CD4-positive, alpha-beta T cell treated with Interleukin-12 subunit alpha and Interleukin-12 subunit beta, for 1 hour (primary cell): ENCODE results near the gene CAST.

ENCODE experiments used
- DNase-seq: peaks from one replicate; pipeline ENCODE4 v3.0.0-alpha.2; 2020

The CAST gene

DNA sequence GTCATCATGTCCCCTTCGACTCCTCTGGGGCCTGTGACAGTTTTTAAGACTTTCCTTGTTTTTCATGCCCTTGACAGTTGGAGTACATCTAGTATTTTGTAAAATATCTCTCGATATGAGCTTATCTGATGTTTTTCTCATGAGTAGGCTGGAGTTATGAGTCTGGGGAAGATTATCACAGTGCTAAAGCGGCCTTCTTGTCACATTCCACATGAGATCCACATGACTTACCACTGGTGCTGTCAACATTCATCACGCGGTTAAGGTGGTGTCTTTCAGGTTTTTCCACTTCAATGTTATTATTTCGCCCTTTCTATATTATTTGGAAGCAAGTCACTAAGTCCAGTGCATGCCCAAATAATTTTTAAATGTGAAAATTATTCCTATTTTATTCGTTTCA lies 17.1 kb upstream of the CAST start:
- DNase-seq, result no peak

DNA sequence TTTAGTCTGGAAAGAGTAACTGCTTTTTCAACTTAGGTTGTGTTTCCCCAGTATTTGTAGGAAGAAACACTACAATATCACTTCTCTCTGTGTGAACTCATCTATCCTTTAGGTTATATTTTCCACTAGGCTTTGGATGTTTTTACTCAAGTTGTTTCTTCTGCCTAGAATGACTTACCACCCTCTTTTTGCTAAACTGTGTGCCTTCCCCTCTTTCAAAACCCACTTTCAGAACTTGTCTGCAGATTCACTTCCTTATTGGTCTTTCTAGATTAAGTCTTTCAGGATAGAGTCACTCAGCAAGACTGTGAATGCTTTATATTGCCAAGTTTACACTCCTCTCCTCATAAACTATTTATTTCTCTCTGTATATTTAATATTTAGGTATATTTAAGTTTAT lies 14.2 kb upstream of the CAST start:
- no peak for DNase-seq

DNA sequence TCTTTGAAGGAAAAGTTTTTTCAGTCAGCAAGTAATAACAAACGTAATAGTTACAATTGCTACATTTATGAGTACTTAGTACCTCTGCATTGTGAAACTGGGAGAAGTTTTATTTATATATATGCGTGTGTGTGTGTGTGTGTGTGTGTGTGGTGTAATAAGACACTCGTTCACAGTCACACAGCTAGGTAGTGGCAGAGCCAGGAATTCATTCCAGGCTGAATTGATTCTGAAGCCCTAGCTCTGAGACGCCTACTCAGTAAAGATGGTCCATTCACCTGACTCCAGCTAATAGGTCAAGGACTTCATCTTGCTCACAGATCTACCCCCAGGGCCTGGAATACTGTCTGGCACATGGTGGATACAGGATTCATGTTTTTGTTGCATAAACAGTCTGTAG lies 13.6 kb upstream of the CAST start:
- no peak for DNase-seq

DNA sequence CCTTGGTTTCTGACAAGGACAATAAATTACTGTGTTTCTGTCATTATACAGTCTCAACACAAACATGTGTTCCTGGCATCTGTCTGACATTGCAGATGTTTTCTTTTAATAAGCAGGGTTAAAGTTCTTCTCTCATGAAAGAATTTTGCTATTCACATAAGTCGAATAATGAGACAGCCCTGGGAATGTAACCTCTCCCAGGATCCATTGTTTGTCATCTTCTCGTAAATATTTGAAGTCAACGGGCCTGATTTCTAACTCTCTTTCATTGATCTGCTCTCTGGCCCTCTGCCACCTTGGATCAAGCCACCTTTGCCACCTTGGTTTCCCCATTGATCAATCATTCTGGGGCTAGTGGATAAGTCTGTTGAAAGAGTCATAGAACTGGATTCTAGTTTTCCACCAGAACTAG lies 12.9 kb upstream of the CAST start:
- DNase-seq, result no peak

DNA sequence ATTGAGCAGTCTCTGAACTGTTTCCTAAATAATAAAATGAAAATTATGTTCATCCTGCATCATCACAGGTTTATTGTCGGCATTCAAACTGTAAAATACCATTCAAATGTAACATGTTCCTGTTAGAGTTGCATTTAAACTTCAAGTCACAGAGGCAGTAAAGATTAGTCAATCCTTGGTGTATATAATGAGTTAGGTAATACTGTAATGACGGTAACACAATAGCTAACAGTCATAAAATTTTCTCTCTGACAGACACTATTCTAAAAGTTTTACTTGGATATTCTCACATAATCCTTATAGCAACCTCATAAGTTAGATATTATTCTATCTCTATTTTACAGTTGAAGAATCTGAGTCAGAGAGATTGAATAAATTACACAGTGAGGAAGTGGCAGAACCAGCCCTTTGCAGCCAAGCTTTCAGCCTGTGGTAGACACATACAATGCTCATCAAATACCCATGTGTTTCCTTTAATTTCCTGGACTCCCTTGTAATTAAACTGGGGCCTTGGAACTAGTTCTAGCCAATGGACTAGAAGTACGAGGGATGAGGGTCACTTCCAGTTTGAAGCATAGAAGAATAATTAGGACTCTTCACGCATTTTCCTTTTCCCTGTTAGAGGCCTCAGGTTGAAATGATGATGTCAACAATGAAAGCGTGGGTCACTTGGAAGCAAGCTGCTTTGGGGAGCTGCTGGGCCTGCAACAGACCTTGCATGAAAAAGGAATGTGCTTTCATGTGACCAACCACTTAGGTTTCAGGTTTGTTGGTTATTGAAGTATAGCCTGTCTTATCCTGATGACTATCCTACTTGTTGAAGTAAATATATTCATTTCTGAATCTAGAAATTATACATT lies 12.3 kb upstream of the CAST start:
- no peak for DNase-seq

DNA sequence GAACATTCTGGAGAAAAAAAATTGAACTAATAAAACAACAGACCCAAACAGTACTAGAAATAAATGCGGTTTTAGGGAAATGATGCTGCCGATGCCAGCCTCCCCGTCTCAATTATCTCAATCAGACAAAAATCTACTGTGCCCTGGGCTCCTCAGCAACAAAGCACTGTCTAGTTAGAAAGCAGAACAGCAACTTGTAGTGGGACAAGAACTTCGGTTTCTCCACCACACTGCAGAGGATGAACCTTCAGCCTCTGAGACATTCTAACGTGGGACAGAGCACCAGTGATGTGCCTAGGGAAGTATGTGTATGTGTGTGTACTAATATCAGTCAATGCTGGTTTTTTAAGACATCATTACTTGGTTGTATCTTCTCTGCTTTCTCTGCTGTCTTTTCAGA lies 11.1 kb upstream of the CAST start:
- no peak for DNase-seq

DNA sequence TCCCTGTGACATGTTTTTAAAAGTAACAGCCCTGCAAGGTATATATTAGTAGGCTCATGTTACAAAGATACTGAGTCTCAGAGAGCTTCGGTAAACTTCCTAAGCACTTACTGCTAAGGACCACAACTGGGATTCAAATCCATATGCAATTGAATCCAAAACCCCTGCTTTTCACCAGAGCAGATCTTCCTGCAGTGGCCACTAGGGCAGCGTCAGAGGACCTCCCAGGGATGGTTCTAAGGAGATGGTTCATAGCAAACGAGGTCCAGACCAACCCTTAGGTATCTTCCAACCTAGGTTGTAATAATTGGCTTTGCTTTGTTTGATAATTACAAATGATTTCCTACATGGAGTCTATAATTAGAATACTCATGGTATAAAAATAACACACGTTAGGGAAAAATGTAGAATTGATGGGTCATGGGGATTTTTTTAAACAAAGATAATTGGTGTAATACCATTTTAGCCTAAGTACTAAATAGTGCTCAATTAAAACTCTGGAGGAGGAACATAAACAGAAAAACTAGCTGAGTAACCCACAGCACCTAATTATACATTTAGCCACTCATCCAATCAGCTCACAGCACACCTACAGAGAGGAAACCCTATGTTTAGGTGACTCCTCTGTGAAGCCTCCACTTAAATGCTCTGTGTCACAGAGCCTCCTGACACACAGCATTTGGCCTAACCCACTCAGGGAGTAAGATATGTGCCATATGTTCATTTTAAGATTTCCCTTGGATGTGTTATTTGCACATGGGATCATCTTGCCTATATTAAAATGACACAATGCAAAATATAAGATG lies 10.0 kb upstream of the CAST start:
- DNase-seq, result no peak

DNA sequence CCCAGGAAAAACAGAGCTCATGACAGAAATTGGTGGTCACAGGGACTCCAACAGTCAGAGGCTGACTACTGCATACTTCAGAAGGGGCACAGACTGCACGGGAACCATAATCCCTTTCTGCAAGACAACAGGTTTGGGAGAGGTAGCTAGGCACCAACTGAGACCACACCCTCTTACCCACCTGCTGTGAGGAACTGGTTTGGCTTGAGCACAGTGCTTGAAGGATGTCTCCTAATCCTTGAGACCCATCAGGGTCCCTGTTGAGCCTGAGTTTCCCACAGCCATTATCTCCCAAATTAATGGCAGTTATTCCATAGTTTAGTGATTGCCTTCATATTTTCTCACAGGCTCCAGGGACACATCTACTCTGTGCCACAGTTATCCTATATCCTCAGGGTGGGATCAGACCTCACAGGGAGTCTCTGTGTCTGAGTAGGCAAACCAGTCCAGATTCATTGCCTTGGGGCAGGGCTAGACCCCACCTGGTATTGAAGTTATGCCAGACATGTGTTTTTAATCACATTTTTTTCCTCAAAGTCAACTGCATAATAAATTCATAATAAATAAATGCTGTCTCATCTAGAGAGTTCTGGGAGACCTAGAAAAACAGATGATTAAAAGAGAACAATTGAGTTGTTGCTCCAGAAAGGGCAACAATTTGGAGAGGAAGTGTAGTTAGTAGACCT lies 9.3 kb upstream of the CAST start:
- no peak for DNase-seq

DNA sequence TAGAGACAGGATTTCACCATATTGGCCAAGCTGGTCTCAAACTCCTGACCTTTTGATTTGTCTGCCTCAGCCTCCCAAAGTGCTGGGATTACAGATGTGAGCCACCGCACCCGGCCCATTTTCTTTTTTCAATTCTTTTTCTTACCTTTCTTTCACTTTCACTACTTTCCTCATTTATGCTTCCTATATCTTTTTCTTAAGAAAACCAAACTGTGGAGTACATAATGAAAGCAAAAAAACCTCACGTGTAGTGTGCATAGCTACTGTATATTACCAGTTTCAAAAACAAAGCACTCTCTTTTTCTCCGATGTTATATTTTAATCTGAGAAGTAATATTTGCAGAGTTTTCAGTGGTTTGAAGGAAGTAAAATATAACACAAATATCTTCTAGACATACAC lies 8.0 kb upstream of the CAST start:
- DNase-seq, result no peak

DNA sequence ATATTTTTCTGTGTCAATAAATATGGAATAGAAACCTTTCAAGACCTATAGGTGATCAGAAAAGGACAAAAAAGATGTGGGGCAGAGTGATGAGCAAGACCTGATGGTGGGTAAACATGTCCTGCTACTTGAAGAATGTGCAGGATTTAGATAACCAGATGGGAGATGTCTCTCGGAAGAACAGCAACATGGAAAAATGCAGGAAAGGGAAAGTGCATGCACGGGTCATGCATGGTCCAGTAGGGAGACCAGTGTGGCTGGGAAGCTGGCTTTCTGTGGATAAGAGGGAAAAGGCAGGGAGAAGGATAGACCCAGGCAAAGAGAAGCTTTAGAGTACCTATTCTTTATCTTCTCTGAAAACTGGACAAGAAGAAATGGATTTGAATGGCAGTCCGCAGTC lies 7.1 kb upstream of the CAST start:
- no peak for DNase-seq

DNA sequence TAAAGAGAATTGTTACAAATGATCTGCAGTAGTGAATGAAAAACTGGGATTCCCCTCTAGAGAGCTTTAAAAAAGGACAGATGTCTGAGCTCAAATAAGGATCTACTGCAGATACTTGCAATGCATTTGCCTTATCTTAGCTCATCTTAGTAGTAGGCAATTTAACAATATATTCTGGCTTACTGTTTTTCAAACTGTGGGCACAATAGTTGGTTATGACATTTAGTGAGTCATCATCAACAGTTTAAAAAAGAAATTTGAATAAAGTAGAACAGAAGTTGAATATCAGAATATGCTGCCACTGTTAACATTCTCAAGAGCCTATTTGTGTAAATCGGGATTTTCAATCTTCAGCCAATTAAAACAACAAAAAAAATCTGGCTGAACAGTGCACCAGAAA lies 6.7 kb upstream of the CAST start:
- no peak for DNase-seq

DNA sequence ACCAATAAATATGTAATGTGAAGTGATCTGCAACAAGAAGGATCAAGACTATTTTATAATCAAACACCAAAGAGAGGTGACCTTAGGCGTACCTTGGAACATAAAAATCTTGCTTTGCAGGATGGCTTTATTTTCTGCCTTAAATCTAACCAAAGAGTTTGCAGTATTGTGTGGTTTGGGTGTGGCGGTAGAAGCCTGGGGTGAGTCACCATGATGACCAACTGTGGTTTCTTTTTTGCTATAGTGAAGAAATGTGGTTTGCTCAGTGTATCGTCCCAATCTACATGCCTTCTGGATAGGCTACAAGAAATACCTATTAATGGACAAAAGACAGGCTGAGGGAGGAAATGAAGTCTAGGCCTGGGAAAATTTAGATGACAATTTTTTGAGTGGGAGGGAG lies 5.1 kb upstream of the CAST start:
- peak; percentile 62 for DNase-seq

DNA sequence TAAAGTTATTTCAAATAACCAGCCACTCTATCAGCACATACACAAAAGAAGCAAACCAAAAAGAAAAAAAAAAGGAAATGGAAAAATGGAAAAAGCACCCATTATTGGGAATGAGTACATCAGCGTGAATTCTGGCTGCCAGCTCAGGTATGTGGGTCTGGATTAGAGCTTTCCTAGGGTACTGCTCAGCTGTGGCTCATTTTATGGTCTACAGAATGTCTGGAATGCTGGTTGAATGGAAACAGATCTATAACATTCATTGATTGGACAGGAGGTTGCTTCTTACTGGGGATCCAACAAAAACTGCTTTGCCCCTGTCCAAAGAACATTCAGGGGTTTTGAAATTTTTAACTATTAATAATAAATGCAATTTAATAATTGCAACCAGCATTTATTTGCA lies 3.9 kb upstream of the CAST start:
- DNase-seq, result no peak

DNA sequence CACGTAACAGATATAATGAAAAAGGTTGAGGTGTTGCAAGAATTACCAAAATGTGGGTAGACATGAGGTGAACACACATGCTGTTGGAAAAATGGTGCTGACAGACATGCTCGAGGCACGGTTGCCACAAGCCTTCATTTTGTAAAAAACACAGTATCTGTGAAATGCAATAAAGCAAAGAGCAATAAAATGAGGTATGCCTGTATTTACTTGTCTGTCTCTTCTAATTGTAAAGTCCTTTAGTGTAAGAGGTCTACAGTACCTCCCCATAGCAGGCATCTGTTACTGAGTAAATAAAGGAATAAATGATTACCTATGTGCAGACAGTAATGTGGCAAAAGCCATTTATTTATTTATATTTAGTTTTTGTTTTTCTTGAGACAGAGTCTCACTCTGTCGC lies 3.0 kb upstream of the CAST start:
- DNase-seq, result no peak

DNA sequence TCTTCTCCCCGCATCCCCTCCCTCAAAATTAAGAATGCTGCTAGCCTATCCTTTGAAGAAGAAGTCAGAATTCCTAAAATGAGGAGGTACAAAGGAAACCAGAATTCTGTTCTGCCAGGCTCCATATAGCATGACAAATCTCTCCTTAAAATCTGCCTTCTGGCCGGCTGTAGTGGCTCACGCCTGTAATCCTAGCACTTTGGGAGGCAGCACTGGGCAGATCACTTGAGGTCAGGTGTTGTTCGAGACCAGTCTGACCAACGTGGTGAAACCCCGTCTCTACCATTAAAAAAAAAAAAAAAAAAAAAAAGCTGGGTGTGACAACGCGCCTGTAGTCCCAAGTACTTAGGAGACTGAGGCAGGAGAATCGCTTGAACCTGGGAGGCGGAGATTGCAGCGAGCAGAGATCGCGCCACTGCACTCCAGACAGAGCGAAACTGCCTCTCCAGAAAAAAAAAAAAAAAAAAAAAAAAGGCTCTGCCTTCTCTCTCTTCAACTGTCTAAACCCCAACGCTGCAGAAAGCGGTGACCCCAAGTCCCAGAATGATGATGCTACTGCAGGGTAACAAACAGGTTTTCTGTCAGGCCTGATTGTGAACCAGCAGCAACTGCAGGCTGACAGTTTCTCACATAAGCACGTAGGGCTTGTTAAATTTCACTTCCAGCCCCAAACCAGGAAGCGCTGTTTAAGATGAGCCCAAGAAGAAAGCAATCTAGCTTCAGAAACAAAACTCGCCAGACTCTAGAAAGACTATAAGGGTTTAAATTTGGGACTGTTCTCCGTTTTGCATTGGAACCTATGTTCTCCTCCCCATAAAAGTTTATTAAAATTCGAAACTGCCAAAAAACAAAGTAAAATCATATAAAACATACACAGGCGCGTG lies 963 bp upstream of the CAST start:
- DNase-seq, result peak; percentile 52

DNA sequence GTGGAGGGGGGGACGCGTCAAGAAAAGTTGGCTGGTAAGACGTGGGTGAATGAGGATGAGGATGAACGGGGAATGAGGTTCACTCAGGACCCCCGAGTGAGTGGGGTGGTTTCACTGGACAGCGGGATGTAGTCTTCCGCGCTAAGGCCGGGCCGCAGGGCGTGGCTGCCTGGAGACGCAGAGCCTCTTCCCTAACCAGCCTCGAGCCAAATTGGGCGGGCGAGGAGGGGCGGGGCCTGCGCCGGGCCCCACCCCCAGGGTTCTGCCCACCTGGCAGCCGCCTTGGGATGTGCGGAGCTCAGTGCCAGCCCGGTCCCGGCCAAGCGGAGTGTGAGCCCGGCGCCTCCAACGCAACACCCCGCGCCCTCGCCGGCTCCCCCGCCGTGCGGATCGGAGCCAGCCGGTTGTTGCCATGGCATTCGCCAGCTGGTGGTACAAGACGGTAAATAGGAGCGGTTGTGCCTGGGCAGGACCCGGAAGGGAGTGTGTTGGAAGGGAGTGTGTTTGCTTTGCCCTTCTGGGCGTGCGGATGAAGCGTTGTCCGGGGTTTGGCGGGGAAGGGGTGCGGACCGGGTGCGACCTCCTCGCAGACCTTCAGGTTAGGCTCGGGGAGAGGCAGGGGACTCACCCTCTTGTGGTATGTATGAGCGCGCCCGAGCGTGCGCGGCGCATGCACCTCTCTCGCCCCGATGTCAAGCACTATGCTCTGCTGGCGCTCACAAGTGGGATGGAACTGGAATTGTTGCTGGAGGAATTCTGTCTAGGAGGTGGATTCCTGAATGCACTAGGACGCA lies 746 bp downstream of the CAST start:
- peak; percentile 88 for DNase-seq

DNA sequence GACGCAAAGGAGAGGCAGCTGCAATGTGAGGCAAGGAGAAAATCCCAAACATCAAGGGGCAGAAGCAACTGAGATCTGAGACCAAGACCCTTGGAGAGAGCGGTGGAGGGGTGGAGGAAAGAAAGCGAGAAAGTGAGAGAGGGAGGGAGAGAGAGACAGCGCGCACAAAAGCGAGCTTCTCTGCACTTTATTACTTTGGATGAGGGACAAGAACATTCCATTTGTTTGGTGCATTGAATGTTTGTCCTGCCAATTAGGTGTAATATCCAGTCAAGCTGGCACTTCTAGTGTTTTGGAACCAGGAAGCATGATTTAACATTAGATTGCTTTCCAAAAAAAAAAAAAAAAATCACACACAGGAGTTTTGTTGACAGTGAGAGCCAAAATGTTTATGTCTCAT lies 1.4 kb downstream of the CAST start:
- DNase-seq, result no peak

DNA sequence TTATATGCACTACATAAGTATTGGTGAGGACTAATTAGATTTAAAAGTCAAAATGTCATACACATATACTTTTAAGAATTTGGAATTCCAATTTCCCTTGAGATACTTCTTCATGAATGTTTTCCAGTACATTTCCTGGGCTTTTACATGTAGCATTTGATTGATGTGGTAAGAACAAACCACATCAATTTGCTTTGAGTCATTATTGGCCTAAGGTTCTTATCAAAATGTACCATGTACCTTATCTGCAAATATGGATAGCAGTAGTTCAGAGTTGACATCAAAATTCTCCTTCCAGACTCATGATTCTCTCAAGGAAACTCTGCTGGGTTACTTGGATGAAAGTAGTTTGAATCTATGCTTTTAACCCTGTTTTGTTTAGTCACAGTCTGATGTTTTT lies 2.5 kb downstream of the CAST start:
- DNase-seq, result peak; percentile 46

DNA sequence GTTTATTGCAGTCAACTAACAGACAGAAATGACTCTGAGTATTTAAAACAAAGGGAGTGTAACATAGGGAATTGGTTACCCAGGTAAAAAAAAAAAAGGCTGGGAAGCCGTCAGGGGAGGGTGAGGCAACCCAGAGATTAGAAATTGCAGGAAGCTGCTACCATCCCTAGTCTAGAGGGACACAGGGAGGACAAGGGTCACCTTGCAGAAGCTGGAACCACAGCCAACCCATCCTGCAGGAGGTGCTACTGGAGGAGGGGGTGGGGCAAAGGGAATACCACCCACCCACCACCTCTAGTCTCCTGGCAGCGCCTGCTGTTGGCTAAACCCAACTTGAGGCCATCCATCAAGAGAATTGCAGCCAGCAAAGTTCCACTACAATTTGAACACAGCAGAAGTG lies 6.5 kb downstream of the CAST start:
- DNase-seq, result no peak

DNA sequence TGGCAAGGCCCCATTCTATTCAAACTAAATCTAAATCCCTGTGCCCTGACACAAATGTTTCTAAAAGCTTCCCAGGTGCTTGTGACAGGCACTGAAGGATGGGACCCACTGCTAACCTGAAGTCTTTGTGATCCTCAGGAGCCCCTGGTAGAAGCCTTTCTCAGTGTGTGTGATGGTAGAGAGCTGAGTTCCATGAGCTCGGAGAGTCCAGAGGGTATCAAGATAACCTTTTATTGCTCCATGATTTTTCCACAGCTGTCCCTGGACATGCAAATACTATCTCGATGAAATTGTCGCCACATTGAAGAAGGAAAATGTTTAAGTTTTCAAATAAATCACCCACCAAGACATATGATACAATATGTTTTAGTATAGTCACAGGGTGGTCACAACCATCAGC lies 7.7 kb downstream of the CAST start:
- no peak for DNase-seq

DNA sequence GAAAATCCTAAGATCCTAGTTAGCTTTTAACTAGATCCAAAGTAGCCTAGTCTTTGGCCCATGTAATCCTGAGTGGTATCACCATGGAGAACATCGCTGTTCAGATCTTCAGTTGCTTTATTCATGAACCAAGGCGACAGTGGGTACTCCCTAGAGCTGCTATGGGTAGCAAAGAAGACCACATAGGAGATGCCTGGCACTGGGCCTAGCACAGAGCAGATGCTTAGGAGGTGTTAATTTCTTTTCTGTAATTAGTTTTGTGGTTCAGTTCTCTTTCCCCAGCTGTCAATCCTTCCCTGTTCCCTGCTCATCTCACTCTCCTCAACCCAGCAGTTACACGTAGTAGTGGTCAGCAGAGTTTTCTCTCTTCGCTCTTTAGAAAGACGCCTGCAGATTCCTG lies 9.3 kb downstream of the CAST start:
- DNase-seq, result no peak

DNA sequence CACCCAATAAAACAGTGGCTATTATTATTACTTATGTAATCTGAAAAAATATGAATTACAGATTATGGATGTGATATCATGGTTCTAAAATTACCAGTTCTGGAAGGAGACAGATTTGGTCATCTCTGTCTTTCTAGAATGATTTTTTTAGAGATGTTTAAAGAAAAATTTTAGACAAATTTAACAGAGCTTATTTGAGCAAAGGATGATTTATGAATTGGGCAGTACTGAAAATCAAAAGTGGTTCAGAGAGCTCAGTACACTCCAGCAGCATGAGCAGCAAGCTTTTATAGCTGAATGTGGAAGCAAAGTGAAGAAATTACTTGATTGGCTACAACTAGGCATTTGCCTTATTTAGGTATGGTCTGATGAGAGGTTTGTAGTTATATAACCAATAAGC lies 11.0 kb downstream of the CAST start:
- no peak for DNase-seq
